GM18502 (cell line): ENCODE data around the gene TREH.

ENCODE experiments used
- ATAC-seq: cut with Tn5 transposase; IDR thresholded peaks from one replicate; pipeline ENCODE4 v1.9.1; 2021; ENCODE audit warnings: mild to moderate bottlenecking; ENCODE audit not compliant: unreplicated experiment, poor library complexity

The TREH gene

GRCh38 chr11:118634431-118635236 lies 44.8 kb downstream of the TREH start:
- no peak for ATAC-seq

GRCh38 chr11:118633979-118634378 lies 45.5 kb downstream of the TREH start:
- ATAC-seq: no peak

GRCh38 chr11:118633319-118633690 lies 46.1 kb downstream of the TREH start:
- no peak for ATAC-seq

- no peak for ATAC-seq
Measured at GRCh38 chr11:118632577-118633318, 46.7 kb downstream of the TREH start.

GRCh38 chr11:118631142-118631909 lies 48.1 kb downstream of the TREH start:
- no peak for ATAC-seq

- ATAC-seq: no peak
Measured at GRCh38 chr11:118629761-118630661, 49.4 kb downstream of the TREH start.

GRCh38 chr11:118628861-118629549 lies 50.4 kb downstream of the TREH start:
- no peak for ATAC-seq

- no peak for ATAC-seq
Measured at GRCh38 chr11:118628432-118628831, 51.0 kb downstream of the TREH start.

- ATAC-seq: no peak
Measured at GRCh38 chr11:118628031-118628430, 51.4 kb downstream of the TREH start.

GRCh38 chr11:118627566-118627965 lies 51.9 kb downstream of the TREH start:
- no peak for ATAC-seq

GRCh38 chr11:118625976-118626375 lies 53.5 kb downstream of the TREH start:
- no peak for ATAC-seq

- no peak for ATAC-seq
Measured at GRCh38 chr11:118625036-118625690, 54.3 kb downstream of the TREH start.

- no peak for ATAC-seq
Measured at GRCh38 chr11:118623269-118623655, 56.2 kb downstream of the TREH start.

GRCh38 chr11:118622376-118623268 lies 56.8 kb downstream of the TREH start:
- no peak for ATAC-seq

- no peak for ATAC-seq
Measured at GRCh38 chr11:118621784-118622375, 57.6 kb downstream of the TREH start.

- no peak for ATAC-seq
Measured at GRCh38 chr11:118621071-118621783, 58.2 kb downstream of the TREH start.

- ATAC-seq: no peak
Measured at GRCh38 chr11:118620529-118621070, 58.9 kb downstream of the TREH start.
